Esophagus (tissue), 2 donors: ENCODE data around the gene ABAT. TPM values are rescaled to one million over a fixed set of nuclear protein-coding genes. Genes with fewer than 3 reads are reported as not detected.
"Not testable (repeated sequence)": the region's sequence is repeated elsewhere in the genome, so short reads cannot be mapped to it uniquely, and the experiment has no call there.

Source experiments
- H3K27ac ChIP-seq, 2 donors: one replicate each; pipeline ENCODE4 v1.5.1; 2013; ENCODE audit warnings: low read depth in 2 of 2, mild to moderate bottlenecking in 2 of 2, inconsistent platforms in 1 of 2, low read length in 1 of 2, moderate library complexity in 1 of 2
- H3K27me3 ChIP-seq, 2 donors: one replicate each; pipeline ENCODE4 v1.6.1; 2013; ENCODE audit warnings: low read length in 2 of 2, control low read depth in 1 of 2, mild to moderate bottlenecking in 1 of 2; ENCODE audit not compliant: insufficient read depth in 2 of 2, control insufficient read depth in 1 of 2
- H3K36me3 ChIP-seq, 2 donors: one replicate each; pipeline ENCODE4 v1.6.1; 2013; ENCODE audit warnings: low read length in 1 of 2; ENCODE audit not compliant: control insufficient read depth in 2 of 2, insufficient read depth in 2 of 2
- H3K4me1 ChIP-seq, 2 donors: one replicate each; pipeline ENCODE4 v1.6.1; 2013; ENCODE audit warnings: low read length in 1 of 2; ENCODE audit not compliant: control insufficient read depth in 2 of 2, insufficient read depth in 2 of 2
- H3K4me3 ChIP-seq, 2 donors: one replicate each; pipeline ENCODE4 v1.5.1; 2013; ENCODE audit warnings: low read length in 2 of 2, mild to moderate bottlenecking in 2 of 2, low read depth in 1 of 2, moderate library complexity in 1 of 2
- H3K9me3 ChIP-seq, 2 donors: one replicate each; pipeline ENCODE4 v1.6.1; 2013; ENCODE audit warnings: mild to moderate bottlenecking in 2 of 2, low read depth in 1 of 2, low read length in 1 of 2, moderate library complexity in 1 of 2; ENCODE audit not compliant: control insufficient read depth in 2 of 2, insufficient read depth in 1 of 2
- WGBS, 2 donors: extraction: QIAGEN DNeasy Blood & Tissue Kit; methylation state at CpG; one replicate each; pipeline ENCODE4 v1.1.7; 2013; 5-methylcytosine and 5-hydroxymethylcytosine counted together
- polyA plus RNA-seq, 2 donors: library from polyadenylated mRNA; stranded (reverse); fragments of 200-250 nt; gene quantifications; one replicate each; pipeline ENCODE4 v1.2.3, GENCODE V29; 2013
- donor health status: healthy with polysubstance abuse.
- donor health status: Bipolar disorder and iron deficiency.

The ABAT gene
- polyA plus RNA-seq, 2 donors, result 4.6 to 9.5 TPM

DNA sequence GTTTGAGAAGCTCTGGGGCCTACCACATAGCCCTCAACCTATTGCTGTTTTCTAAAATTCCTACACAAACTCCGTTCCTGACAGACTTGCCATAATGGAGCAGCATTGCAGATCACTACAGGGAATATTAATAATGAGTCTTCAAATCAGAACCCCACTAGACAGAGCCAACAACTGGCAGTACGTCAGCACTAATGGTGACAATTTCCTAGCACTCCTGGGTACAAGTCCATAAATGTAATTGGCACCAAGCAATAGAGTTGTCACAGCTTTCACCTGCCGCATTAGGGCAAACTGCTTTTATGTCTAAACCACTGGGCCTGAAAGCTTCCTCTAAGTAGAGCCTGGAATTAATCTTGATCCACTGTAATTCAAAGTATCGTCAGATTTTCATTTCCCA, 25.5 kb upstream of the ABAT start:
- H3K4me3 ChIP-seq, result no peak overlapping the region
- H3K4me1 ChIP-seq, result peaks cover 0 to 2% of the 10 kb centered on the region in 2 donors
- WGBS, 2 donors, result 81 to 93% methylated on average over 4 of the region's 4 CpGs
- peaks cover 4 to 29% of the 10 kb centered on the region in 2 donors for H3K36me3 ChIP-seq
- H3K27me3 ChIP-seq, result no peaks in the 10 kb centered on the region
- H3K9me3 ChIP-seq, result no peaks in the 10 kb centered on the region
- no peak overlapping the region for H3K27ac ChIP-seq

DNA sequence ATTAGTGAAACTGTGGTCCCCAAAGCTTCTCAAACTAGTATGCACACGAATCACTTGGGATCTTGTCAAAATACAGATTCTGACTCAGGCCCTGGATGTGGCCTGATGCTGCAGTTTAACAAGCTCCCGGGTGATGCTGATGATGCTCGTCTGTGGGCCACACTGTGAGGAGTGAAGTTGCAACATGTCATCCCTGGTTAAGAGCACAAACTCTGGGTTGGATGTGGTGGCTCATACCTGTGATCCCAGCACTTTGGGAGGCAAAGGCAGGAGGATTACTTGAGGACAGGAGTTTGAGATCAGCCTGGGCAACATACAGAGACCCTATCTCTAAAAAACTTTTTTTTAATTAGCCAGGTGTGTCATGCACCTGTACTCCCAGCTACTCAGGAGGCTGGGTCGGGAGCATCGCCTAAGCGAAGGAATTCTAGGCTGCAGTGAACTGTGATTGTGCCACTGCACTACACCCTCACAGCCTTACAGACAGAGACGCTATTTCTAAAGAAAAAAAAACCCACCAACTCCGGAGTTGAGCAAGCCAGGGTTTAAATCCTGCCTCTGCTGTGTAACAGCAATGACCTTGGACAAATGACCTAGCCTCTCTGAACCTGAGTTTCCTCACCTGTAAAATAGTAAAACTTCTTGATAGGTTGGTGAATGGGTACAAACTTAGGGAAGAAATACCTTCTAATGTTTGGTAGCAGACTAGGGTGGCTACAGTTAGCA, 24.4 kb upstream of the ABAT start:
- Histone ChIP-seq H3K27ac (no peak overlapping the region), H3K27me3 (no peaks in the 10 kb centered on the region), H3K4me3 (no peak overlapping the region), H3K36me3 (peaks cover 4 to 18% of the 10 kb centered on the region in 2 donors), H3K9me3 (no peaks in the 10 kb centered on the region), H3K4me1 (peaks cover 0 to 2% of the 10 kb centered on the region in 2 donors)
- WGBS, 2 donors, result 78 to 82% methylated on average over 8 of the region's 8 CpGs

DNA sequence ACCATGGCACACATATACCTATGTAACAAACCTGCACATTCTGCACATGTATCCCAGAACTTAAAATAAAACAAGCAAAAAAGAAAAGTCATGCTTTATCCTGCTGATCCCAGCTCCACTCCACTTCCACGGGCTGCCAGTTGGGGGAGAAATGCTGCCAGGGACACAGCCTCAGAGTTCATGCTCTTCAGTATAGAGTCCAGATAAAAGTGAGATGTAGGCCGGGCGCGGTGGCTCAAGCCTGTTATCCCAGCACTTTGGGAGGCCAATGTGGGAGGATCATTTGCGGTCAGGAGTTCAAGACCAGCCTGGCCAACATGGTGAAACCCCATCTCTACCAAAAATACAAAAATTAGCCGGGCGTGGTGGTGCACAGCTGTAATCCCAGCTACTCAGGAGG, 22.5 kb upstream of the ABAT start:
- WGBS, 2 donors, result 62 to 66% methylated on average over 6 to 7 of the region's 7 CpGs

DNA sequence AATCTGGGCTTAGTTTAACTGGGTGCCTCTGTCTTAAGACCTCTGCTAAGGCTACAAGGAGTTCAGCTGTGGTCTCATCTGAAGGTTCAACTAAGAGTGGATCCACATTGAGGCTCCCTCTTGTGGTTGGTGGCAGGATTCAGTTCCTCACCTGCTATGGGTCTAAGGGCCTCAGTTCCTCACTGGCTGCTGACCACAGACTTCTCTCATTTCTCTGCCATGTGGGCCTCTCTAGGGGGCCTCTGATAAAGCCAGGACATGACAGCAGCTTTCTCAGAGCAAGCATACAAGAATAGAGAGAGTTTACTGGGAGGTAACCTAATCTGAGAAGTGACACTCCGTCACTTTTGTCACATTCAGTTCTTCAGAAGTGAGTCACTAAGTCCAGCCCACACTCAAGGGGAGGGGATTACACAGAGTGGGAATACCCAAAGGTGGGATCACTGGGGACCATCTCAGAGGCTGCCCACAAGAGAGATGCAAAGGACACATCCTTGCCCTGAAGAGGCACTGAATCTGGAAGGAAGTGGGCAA, 19.2 kb upstream of the ABAT start:
- H3K27ac ChIP-seq, result no peak overlapping the region
- no peaks in the 10 kb centered on the region for H3K36me3 ChIP-seq
- no peaks in the 10 kb centered on the region for H3K27me3 ChIP-seq
- no peaks in the 10 kb centered on the region for H3K4me1 ChIP-seq
- 86 to 87% methylated on average over 1 of the region's 1 CpG for WGBS, 2 donors
- no peak overlapping the region for H3K4me3 ChIP-seq
- H3K9me3 ChIP-seq, result no peaks in the 10 kb centered on the region

More for the DNA sequence above, 22.5 kb upstream of the ABAT start:
- not testable (repeated sequence) for H3K27ac ChIP-seq, H3K36me3 ChIP-seq, H3K4me1 ChIP-seq, H3K27me3 ChIP-seq, H3K4me3 ChIP-seq, H3K9me3 ChIP-seq

DNA sequence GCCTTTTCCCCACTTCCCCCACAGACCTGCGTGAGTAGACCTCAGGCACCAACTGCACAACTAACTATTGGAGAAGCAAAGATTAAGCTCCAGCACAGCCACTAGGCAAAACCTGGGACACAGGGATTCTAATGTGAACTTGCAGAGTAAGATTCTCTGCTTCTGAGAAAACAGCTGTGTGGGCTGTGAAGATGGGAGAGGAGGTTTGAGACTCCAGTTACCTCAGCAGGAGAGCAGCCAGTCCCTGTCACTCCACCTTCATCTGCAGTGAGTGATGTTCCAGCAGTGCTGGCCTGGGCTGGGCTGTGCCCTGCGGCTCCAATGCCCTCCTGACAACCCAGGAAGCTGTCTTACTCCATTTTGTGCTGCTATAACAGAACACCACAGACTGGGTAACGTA, 18.0 kb upstream of the ABAT start:
- 42 to 43% methylated on average over 3 of the region's 3 CpGs for WGBS, 2 donors
- no peak overlapping the region for H3K4me3 ChIP-seq
- H3K27ac ChIP-seq, result no peak overlapping the region
- no peaks in the 10 kb centered on the region for H3K27me3 ChIP-seq
- H3K36me3 ChIP-seq, result no peaks in the 10 kb centered on the region
- no peaks in the 10 kb centered on the region for H3K4me1 ChIP-seq
- H3K9me3 ChIP-seq, result no peaks in the 10 kb centered on the region

DNA sequence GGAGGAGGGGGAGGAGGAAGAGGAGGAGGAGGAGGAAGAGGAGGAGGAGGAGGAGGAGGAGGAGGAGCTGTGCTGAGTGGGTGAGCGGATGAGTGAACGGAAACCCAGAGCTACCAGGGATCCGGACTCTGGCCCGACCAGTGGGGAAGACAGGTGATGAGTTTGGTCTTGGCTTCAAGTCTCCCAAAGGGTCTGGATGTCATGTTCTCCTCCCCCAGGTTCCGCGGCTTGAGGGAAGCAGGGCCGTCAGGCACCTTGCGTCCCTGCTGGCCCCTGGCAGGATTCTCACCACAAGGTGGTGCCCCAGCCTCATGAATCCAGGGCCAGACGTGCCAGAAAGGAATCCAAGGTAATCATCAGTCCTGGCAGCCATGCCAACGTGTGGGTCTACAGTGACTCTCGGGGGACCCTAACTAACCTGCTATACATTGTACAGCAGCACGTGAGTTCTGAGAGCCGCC, 13.5 kb upstream of the ABAT start:
- H3K9me3 ChIP-seq, result no peaks in the 10 kb centered on the region
- no peaks in the 10 kb centered on the region for H3K27me3 ChIP-seq
- no peak overlapping the region for H3K4me3 ChIP-seq
- H3K27ac ChIP-seq, result no peak overlapping the region
- WGBS, 2 donors, result 15 to 17% methylated on average over 12 to 13 of the region's 13 CpGs
- no peaks in the 10 kb centered on the region for H3K4me1 ChIP-seq
- H3K36me3 ChIP-seq, result peaks cover 0 to 2% of the 10 kb centered on the region in 2 donors

DNA sequence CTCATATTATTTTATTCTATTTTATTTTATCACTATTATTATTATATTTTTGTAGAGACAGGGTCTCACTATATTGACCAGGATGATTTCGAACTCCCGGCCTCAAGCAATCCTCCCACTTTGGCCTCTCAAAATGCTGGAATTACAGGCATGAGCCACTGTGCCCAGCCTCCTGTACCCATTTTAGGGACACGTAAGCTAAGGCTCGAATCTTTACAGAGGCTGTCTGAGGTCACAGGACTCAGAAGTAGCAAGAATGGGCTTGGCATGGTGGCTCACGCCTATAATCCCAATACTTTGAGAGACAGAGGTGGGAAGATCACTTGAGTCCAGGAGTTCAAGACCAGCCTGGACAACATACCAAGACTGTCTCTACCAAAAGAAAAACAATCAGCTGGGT, 12.7 kb upstream of the ABAT start:
- 82 to 84% methylated on average over 5 of the region's 5 CpGs for WGBS, 2 donors
- Histone ChIP-seq H3K27me3 (no peaks in the 10 kb centered on the region), H3K4me3 (no peak overlapping the region)

DNA sequence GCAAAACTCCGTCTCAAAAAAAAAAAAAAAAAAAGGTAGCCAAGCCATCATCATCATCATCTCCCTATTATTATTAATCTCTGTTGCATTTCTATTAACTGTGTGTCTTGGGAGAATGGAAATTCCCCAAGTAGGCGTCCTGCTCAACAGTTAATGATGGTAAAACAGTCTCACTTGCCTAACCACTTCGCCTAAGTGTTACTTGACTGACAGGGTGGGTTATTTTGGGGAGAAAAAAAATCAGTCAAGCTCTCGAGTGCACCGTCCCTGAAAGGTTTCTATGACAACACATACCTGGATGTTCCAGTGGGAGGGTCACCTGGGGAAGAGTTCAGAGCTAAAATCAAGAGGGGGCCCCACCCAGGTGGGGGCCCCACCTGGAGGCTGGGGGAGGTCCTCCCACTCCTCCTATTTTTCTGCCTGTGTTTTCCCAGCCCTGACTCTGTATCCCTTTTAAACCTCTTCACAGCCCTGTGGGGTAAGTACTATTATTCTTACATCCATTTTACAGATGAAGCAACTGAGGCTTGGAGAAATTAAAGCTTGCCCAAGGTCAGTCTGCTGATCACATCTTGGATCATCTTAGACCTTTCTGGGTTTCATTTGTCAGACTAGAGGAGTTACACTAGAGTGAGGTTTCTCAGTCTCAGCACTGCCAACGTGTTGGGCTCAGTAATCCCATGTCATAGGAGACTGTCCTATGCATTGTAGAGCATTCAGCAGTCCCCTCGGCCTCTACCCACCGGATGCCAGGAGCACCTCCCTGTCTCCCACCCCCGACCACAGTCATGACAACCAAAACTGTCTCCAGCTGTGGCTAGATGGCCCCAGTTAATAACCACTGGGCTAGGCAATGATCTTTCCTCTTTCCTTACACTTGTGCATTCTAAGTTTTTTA, 11.0 kb upstream of the ABAT start:
- WGBS, 2 donors, result 79 to 85% methylated on average over 9 of the region's 9 CpGs
- Histone ChIP-seq H3K9me3 (no peaks in the 10 kb centered on the region), H3K27ac (no peak overlapping the region)

More for the DNA sequence above, 12.7 kb upstream of the ABAT start:
- H3K27ac ChIP-seq, result no peak overlapping the region
- H3K9me3 ChIP-seq, result no peaks in the 10 kb centered on the region
- peaks cover 0 to 2% of the 10 kb centered on the region in 2 donors for H3K36me3 ChIP-seq
- no peaks in the 10 kb centered on the region for H3K4me1 ChIP-seq

DNA sequence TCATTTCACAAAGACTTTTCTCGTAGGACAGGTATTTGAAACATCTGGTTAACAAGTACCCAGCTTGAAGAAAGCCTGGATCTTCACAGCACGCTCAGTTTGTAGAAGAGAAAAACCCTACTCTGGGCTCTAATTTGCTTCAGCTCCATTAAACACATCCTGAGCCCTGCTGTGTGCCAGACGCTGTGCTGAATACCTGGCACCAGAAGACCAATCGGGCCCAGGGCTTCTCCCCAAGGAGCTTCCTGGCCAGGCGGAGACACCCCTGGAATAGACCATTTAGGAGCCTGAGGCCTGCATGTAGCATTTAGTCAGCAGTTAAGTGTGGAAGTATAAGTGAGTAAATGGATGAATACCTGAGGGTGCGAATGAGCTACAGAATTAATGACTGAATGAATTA, 8.9 kb upstream of the ABAT start:
- H3K36me3 ChIP-seq, result peaks cover 0 to 2% of the 10 kb centered on the region in 2 donors
- no peaks in the 10 kb centered on the region for H3K9me3 ChIP-seq
- H3K4me1 ChIP-seq, result no peaks in the 10 kb centered on the region
- H3K27me3 ChIP-seq, result no peaks in the 10 kb centered on the region
- 82 to 86% methylated on average over 6 of the region's 6 CpGs for WGBS, 2 donors
- no peak overlapping the region for H3K4me3 ChIP-seq
- H3K27ac ChIP-seq, result no peak overlapping the region

More for the DNA sequence above, 11.0 kb upstream of the ABAT start:
- no peaks in the 10 kb centered on the region for H3K27me3 ChIP-seq
- H3K4me1 ChIP-seq, result no peaks in the 10 kb centered on the region
- H3K4me3 ChIP-seq, result no peak overlapping the region
- H3K36me3 ChIP-seq, result peaks cover 0 to 2% of the 10 kb centered on the region in 2 donors
